ENCODE results near the gene CDHR3. TPM values are rescaled to one million over a fixed set of nuclear protein-coding genes. Genes with fewer than 3 reads are reported as not detected.

The CDHR3 gene
- total and polyA plus RNA-seq, 2 donors (not counting 3 experiments of a cell fraction or from before 2014, with no cell fraction given) = 0.46 to 2.3 TPM

- TF ChIP-seq POLR2AphosphoS5 (IDR thresholded peaks at IDR 0.05; ENCODE audit: insufficient read depth, low read depth, low read length) = no peak
- no peak for TF ChIP-seq MYC (IDR thresholded peaks at IDR 0.05; ENCODE audit: low read depth, low read length)
- no peak for TF ChIP-seq EZH2 (IDR thresholded peaks at IDR 0.05; ENCODE audit: borderline replicate concordance, low read depth, low read length, severe bottlenecking)
- TF ChIP-seq CTCF (IDR thresholded peaks at IDR 0.05; ENCODE audit: extremely low read depth in 1 of 2, insufficient read depth in 1 of 2, low read depth in 1 of 2, low read length in 2 of 2) = no peak
- TF ChIP-seq GATA2 (IDR thresholded peaks at IDR 0.05; ENCODE audit: insufficient read depth, insufficient read length, low read depth, low read length) = no peak
- no peak for TF ChIP-seq JUN (IDR thresholded peaks at IDR 0.05; ENCODE audit: borderline replicate concordance, insufficient read depth, insufficient read length, low read depth)
- no peak for TF ChIP-seq POLR2A (IDR thresholded peaks at IDR 0.05; ENCODE audit: low read depth, low read length)
- no peak for TF ChIP-seq MAX (IDR thresholded peaks at IDR 0.05; ENCODE audit: insufficient read depth, insufficient read length)
- TF ChIP-seq FOS (IDR thresholded peaks at IDR 0.05; ENCODE audit: borderline replicate concordance, insufficient read depth, low read length) = no peak
- no peak for DNase-seq (ENCODE audit: low read depth, low spot score)
- Histone ChIP-seq H3K4me1 (ENCODE audit: control insufficient read depth, extremely low read depth, insufficient read depth, low read length) (no peaks in the 10 kb centered on the region), H3K9me3 (replicated peaks; ENCODE audit: control insufficient read depth, insufficient read depth, low read length) (no peaks in the 10 kb centered on the region), H3K4me2 (ENCODE audit: insufficient read depth, low read length) (no peak overlapping the region), H3K36me3 (ENCODE audit: control insufficient read depth in 2 of 2, extremely low read depth in 1 of 2, insufficient read depth in 2 of 2, low read length in 2 of 2) (no peaks in the 10 kb centered on the region), H3K27me3 (ENCODE audit: control insufficient read depth in 2 of 2, insufficient read depth in 2 of 2, low read length in 2 of 2) (peaks cover 0 to 2% of the 10 kb centered on the region in 2 experiments), H3K27ac (ENCODE audit: insufficient read depth, low read depth, low read length) (no peak overlapping the region), H3K79me2 (ENCODE audit: control insufficient read depth, insufficient read depth, low read length) (no peaks in the 10 kb centered on the region), H3K9ac (replicated peaks; ENCODE audit: extremely low read depth, insufficient read depth, low read length) (no peak overlapping the region), H2AFZ (ENCODE audit: low read depth, low read length) (no peak overlapping the region), H3K9me1 (replicated peaks; ENCODE audit: control insufficient read depth, extremely low read depth, insufficient read depth, low read length) (no peaks in the 10 kb centered on the region), H4K20me1 (replicated peaks; ENCODE audit: control insufficient read depth, extremely low read depth, insufficient read depth, low read length) (no peaks in the 10 kb centered on the region), H3K4me3 (replicated peaks in 1 of 3; ENCODE audit: insufficient read depth in 1 of 3, low read depth in 1 of 3, low read length in 3 of 3) (no peak overlapping the region)
- POLR2A ChIA-PET = no interaction called here
- BruUV-seq (replicated peaks) = no TSS peak
- CTCF ChIA-PET = interaction anchor here (2.1 to 2.8 kb wide), 2 partner anchors 12 to 115 kb away, joined by 5 to 7 read pairs; no protein-coding TSS in a partner anchor
- no peak for FAIRE-seq
- intact Hi-C loops (cut with micrococcal nuclease) (no loop called here), dilution Hi-C loops (cut with MboI; ENCODE audit: extremely low pct_ligation_motif_present, low sequenced_read_pairs) (no loop called here)
These were observed 75.9 kb downstream of the CDHR3 start for GRCh38 chr7:106038916-106039315.

All from endothelial cell of umbilical vein (primary cell).